Kidney capillary endothelial cell (primary cell): ENCODE data around the gene GLTP.
A peak's percentile ranks its signal among the peaks of the same experiment; 100 is the strongest.
"Not testable (repeated sequence)": the region's sequence is repeated elsewhere in the genome, so short reads cannot be mapped to it uniquely, and the experiment has no call there.

Experiments
- DNase-seq: peaks from one replicate; pipeline ENCODE4 v3.0.0-alpha.2; 2018; ENCODE audit warnings: low spot score

Gene GLTP

GRCh38 chr12:109880043-109880931 is at the start of gene GLTP:
Gene GLTP (minus strand): TSS chr12:109880541. CDS start chr12:109880374, 167 bp downstream.
- DNase-seq, result peak; percentile 87

GRCh38 chr12:109929326-109929725 is 49.0 kb upstream of the GLTP start:
- not testable (repeated sequence) for DNase-seq

GRCh38 chr12:109928058-109928656 is 47.8 kb upstream of the GLTP start:
- no peak for DNase-seq

DNA sequence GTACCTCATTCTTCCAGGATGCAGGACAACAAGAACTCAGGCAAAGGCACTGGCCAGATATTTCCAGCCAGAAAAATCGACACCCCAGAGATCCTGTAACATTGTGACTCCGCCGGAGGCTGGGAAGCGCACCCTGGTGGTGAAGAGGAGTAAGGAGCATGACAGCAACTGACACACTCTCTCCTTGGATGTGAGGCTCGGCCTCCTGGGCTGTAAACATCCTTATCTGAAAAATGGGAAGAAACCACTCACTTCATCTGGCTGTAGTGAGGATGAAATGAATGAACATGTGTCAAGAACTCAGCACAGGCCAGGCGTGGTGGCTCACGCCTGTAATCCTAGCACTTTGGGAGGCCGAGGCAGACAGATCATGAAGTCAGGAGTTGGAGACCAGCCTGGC is 47.3 kb upstream of the GLTP start:
- peak; percentile 42 for DNase-seq

- DNase-seq, result no peak
Measured at GRCh38 chr12:109926488-109927210, 46.3 kb upstream of the GLTP start.

DNA sequence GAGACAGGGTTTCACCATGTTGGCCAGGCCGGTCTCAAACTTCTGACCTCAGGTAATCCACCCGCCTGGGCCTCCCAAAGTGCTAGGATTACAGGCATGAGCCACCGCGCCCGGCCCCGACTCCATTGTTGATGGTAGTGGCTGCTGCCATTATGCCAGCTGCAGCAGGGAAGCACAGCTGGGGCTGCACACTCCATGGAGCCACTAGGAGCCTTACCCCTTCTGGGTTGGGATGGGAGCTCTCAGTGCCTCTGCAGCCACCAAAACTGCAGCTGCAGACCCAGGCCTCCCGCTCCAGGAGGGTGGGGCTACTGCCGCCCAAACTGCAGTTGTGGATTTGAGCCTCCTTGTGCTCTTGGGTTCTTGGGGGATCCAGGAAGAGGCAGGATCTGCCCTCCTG is 45.7 kb upstream of the GLTP start:
- DNase-seq, result no peak

DNA sequence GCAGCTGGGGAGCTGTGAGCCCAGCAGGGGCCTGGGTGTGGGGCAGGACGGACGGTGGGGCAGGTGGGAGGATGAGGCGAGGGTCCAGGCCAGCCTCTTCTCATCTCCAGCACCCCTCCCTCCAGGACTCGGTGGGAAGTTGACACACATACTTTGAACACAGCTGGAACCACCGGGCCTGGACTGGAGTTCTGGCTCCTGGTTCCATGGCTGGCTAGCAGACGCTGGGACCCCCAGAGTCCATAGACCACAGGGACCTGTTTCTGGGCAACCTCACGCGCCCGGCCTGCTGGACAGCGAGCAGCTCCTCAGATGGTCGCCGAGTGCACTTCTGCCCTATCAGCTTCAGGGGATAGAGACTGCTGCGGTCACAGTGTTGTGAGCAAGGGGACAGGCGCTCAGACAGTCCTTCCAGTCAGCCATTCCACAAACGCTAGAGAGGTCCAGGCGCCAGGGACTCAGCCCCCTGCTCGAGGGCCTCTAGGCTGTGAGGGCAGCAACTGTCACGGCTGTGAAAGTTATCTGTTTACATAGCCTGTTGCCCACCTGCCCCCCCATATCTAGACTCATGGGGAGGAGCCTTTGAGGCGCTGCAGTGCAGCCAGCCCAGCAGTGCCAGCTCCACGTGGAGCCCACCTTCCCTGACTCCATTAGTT is 45.0 kb upstream of the GLTP start:
- no peak for DNase-seq

DNA sequence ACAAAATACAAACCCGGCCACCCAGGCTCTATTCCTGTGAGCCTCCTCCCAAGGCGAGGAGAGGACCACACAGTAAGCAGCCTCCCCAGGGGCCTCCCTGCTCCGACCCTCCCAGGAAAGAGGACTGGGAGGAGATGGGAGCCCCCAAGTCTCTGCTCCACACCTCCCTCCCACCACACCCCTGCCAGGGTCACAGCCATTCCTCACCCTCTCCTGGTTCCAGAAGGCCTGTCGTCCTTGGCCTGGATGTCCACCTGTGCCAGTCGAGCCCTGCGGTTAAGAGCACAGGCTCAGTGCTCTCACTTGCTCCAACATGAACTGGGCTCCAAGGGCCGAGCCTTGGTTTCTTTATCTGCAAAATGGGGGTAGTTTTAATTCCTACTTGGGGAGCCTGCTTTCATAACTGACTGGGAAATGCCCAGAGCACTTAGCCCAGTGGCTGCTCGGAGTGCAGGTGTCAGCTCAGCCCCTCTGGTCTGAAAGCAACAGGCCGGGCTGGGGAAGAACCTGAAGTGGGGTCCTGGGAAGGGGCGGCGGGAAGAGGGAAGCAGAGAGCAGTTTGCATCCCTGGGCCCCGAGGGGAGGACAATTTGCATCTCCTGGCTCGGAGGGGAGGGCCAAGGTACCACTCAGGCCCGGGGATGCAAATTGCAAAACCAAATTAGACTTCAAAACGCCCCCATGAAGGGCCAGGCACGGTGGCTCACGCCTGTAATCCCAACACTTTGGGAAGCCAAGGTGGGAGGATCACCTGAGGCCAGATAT is 43.3 kb upstream of the GLTP start:
- DNase-seq, result no peak

DNA sequence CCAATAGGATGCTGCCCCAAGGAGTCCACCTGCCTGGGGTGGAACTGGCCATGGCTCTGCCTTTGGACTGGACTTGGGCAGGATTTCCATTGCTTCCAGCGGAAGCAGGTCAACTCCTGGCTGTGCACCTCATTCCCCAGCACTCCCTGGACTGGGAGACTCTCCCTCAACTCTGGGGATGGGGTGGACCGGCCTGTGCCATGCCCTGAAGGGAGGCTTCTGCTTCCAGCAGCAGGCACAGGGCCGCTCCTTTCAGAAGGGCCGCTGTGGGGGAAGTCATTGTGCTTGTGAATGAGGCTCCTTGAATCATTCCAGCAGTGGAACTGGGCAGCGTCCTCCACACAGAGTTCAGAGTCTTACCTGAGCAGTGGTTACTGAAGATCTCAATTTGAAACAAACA is 42.7 kb upstream of the GLTP start:
- DNase-seq, result no peak

DNA sequence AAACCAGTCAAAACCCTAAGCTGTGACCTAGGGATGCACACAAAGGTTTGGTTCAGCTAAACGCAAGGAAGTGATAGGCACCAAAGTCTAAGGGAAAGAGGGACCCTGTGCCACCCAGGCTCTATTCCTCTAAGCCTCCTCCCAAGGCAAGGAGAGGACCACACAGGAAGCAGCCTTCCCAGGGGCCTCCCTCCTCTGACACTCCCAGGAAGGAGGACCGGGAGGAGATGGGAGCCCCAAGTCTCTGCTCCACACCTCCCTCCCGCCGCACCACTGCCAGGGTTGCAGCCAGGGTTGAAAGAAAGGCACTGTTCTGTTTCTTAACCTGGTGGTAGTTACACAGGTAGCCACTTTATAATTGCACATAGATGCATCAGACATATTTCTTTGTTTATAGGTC is 41.6 kb upstream of the GLTP start:
- DNase-seq, result no peak

DNA sequence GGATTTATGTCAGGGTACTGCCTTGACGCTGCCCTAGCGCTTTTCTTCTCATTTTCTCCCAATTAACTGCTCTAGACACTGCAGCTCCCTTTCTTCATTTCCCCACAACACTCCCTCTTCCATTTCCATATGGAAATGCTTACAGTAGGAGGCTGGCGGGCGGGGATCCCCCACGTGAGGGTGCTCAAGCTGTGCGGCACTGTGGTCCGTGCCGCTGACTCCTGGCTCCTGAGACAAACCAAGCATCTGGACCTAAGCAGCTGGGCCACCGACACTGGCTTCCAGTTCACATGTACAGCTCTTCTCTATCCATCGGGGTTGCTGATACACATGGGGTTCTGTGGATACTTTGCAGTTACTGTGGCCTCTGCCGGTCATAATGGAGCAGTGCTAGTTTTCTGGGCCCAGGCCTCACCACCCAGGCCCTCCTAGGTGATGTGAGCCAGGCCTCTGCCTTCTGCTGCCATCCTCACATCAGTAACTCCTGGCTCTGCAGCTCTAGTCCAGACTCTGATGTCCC is 40.0 kb upstream of the GLTP start:
- DNase-seq, result no peak

- DNase-seq, result no peak
Measured at GRCh38 chr12:109919456-109919855, 39.1 kb upstream of the GLTP start.

DNA sequence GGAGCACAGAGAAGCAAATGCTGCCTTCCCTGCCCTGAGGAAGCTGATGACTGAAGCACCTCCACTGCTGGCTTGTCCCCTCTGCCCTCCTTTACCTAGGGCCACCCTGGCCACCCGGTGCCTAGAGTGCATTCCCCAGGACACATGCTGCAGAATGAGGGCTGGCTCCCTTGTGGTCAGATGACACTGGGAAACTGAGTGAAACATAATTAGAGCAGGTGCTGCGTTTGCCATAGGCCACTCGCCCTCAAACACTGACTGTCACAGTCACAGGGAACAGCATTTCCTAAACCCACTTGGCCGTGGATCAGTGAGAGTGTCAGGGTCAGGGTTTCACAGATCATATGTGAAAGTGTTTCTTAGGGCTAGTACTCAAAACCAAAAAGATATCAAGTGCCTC is 35.7 kb upstream of the GLTP start:
- no peak for DNase-seq

- no peak for DNase-seq
Measured at GRCh38 chr12:109915171-109916040, 35.1 kb upstream of the GLTP start.

DNA sequence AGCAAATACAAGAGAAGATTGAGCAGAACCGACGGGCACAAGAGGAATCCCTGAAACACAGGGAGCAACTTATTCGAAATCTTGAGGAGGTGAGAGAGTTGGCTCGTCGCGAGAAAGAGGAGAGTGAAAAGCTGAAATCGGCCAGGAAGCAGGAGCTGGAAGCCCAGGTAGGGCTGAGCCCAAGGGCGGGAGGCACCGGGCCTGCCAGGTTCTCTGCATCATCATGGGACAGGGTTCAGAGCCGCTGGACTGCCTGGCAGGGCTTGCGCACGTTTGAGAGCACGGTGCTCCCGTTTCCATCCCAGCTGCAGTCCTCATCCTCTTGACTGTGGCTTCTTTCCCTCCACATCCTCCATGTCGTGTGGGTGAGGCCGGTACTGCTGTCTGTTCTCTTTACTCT is 34.1 kb upstream of the GLTP start:
- no peak for DNase-seq

GRCh38 chr12:109912855-109913321 is 32.5 kb upstream of the GLTP start:
- DNase-seq, result no peak

DNA sequence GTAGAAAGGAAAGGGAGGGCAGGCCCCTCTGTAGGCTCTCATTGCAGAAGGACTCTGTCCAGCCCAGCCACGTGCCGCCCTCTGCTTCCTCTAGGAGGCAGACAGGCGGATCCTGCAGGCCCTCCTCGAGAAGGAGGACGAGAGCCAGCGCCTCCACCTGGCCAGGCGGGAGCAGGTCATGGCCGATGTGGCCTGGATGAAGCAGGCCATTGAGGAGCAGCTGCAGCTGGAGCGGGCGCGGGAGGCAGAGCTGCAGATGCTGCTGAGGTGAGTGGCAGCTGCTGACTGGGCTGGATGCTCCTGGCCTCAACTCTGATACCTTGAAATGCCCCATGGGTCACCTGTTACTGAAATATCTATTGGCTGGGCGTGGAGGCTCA is 30.6 kb upstream of the GLTP start:
- DNase-seq, result peak; percentile 44

DNA sequence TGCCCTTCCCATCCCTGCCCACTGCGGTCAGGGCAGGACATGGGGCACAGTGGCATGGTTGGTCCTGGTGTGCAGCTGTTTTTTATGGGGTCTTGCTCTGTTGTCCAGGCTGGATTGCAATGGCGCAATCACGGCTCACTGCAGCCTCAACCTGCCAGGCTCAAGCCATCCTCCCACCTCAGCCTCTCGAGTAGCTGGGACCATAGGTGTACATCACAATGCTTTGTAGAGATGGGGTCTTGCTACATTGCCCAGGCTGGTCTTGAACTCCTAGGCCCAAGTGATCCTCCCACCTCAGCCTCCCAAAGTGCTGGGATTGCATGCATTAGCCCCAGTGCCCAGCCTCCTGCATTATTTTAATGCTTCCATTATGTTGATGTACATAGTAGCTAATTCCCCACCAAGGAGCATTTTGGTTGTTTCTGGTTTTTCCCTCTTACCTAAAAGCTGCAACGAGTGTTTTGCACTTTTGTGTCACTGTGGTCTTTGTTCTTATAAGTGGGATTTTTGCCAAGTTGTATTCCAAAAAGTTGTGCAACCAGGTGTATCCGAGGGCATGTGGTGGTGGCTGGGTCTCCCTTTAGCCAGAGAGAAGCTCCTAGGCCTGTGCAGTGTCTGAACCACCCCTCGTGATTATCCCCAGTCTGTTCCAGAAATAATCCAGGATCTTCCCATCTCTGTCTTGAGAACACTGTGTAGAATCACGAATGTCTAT is 30.1 kb upstream of the GLTP start:
- DNase-seq, result no peak

DNA sequence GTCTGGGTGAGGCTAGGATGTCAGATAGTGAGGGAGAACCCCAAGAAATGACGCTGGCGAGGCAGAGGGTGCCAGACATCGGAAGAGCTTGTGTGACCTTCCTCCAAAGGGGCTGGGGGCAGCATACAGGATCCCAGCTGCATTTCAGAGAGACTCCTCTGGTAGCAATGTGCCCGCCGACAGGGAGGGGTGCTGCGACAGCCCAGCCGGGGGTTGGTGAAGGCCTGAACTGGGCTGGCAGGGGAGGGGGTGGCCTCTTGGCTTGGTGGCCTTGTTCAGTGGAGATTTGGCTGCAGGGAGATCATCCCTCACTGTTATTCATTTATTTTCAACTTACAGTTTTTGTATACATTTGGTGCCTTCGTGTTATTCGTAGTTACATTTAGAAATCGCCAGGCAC is 25.0 kb upstream of the GLTP start:
- DNase-seq, result no peak
